ENCODE results near the gene CYFIP1. TPM values are rescaled to one million over a fixed set of nuclear protein-coding genes. Genes with fewer than 3 reads are reported as not detected.

Gene CYFIP1
- total RNA-seq, 2 donors from 2014 or later = 13.5 to 19.2 TPM

- no peak for ATAC-seq (replicated peaks in 1 of 2)
- DNase-seq = no peak
- peaks cover 8% of the 10 kb centered on the region for H3K4me1 Mint-ChIP-seq (ENCODE audit: low read depth)
- no peak overlapping the region for H3K4me3 Mint-ChIP-seq
- H3K27me3 Mint-ChIP-seq (ENCODE audit: low read depth) = no peaks in the 10 kb centered on the region
- H3K27ac Mint-ChIP-seq = no peak overlapping the region
- H3K36me3 Mint-ChIP-seq (ENCODE audit: insufficient read depth in 2 of 2) = peaks cover 2 to 4% of the 10 kb centered on the region in 2 donors
- no peaks in the 10 kb centered on the region for H3K9me3 Mint-ChIP-seq
Measured at GRCh38 chr15:22902046-22902445, 78.1 kb downstream of the CYFIP1 start.

- H3K9me3 Mint-ChIP-seq = no peaks in the 10 kb centered on the region
- peak; percentile 98 to 99 for ATAC-seq (replicated peaks in 1 of 2)
- DNase-seq = peak; percentile 65 to 73
- H3K4me3 Mint-ChIP-seq = no peak overlapping the region
- H3K36me3 Mint-ChIP-seq (ENCODE audit: insufficient read depth in 2 of 2) = peaks cover 2 to 4% of the 10 kb centered on the region in 2 donors
- H3K4me1 Mint-ChIP-seq (ENCODE audit: low read depth) = peaks cover 16% of the 10 kb centered on the region
- H3K27ac Mint-ChIP-seq = peak overlapping the region; percentile 25
- no peaks in the 10 kb centered on the region for H3K27me3 Mint-ChIP-seq (ENCODE audit: low read depth)
Measured at GRCh38 chr15:22895465-22896190, 84.5 kb downstream of the CYFIP1 start.

- H3K4me1 Mint-ChIP-seq (ENCODE audit: low read depth) = peaks cover 10% of the 10 kb centered on the region
- no peaks in the 10 kb centered on the region for H3K36me3 Mint-ChIP-seq (ENCODE audit: insufficient read depth in 2 of 2)
- H3K4me3 Mint-ChIP-seq = no peak overlapping the region
- no peaks in the 10 kb centered on the region for H3K27me3 Mint-ChIP-seq (ENCODE audit: low read depth)
- no peak for DNase-seq
- ATAC-seq (replicated peaks in 1 of 2) = no peak
- no peaks in the 10 kb centered on the region for H3K9me3 Mint-ChIP-seq
- H3K27ac Mint-ChIP-seq = no peak overlapping the region
Measured at GRCh38 chr15:22893881-22894280, 86.3 kb downstream of the CYFIP1 start.

GRCh38 chr15:22893081-22893480, 87.1 kb downstream of the CYFIP1 start:
- Mint-ChIP-seq H3K27me3 (ENCODE audit: low read depth) (no peaks in the 10 kb centered on the region), H3K36me3 (ENCODE audit: insufficient read depth in 2 of 2) (no peaks in the 10 kb centered on the region), H3K4me3 (no peak overlapping the region), H3K27ac (no peak overlapping the region), H3K4me1 (ENCODE audit: low read depth) (peaks cover 8% of the 10 kb centered on the region), H3K9me3 (no peaks in the 10 kb centered on the region)
- no peak for ATAC-seq (replicated peaks in 1 of 2)
- no peak for DNase-seq

DNA sequence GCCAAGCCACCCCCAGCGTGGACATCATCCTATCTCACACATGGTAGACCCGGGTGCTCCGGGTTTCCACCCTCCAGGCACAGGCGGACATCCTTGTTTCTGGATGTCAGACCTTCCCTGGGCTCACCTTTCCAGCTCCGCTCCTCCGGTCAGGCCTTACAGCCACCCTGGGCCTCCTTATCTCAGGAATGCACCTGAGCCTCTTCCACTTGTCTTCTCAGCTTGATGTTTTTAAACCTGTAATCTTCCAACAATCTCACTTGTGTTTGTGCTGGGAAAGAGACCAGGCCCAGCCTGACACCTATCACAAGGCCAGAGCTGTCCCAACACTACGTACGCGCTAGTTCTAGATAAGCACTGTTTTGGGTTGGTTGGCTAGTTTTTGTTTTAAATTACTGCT, 87.8 kb downstream of the CYFIP1 start:
- H3K27me3 Mint-ChIP-seq (ENCODE audit: low read depth) = no peaks in the 10 kb centered on the region
- H3K36me3 Mint-ChIP-seq (ENCODE audit: insufficient read depth in 2 of 2) = no peaks in the 10 kb centered on the region
- H3K27ac Mint-ChIP-seq = no peak overlapping the region
- ATAC-seq (replicated peaks in 1 of 2) (no peak), DNase-seq (no peak)
- no peaks in the 10 kb centered on the region for H3K9me3 Mint-ChIP-seq
- no peak overlapping the region for H3K4me3 Mint-ChIP-seq
- peaks cover 8% of the 10 kb centered on the region for H3K4me1 Mint-ChIP-seq (ENCODE audit: low read depth)

- H3K9me3 Mint-ChIP-seq = no peaks in the 10 kb centered on the region
- no peaks in the 10 kb centered on the region for H3K36me3 Mint-ChIP-seq (ENCODE audit: insufficient read depth in 2 of 2)
- no peak overlapping the region for H3K4me3 Mint-ChIP-seq
- ATAC-seq (replicated peaks in 1 of 2) = no peak
- no peaks in the 10 kb centered on the region for H3K27me3 Mint-ChIP-seq (ENCODE audit: low read depth)
- peaks cover 8% of the 10 kb centered on the region for H3K4me1 Mint-ChIP-seq (ENCODE audit: low read depth)
- H3K27ac Mint-ChIP-seq = no peak overlapping the region
- no peak for DNase-seq
Measured at GRCh38 chr15:22891426-22892210, 88.5 kb downstream of the CYFIP1 start.

GRCh38 chr15:22890296-22890695, 89.9 kb downstream of the CYFIP1 start:
- Mint-ChIP-seq H3K9me3 (no peaks in the 10 kb centered on the region), H3K4me3 (no peak overlapping the region), H3K4me1 (ENCODE audit: low read depth) (peaks cover 2% of the 10 kb centered on the region), H3K36me3 (ENCODE audit: insufficient read depth in 2 of 2) (no peaks in the 10 kb centered on the region), H3K27me3 (ENCODE audit: low read depth) (no peaks in the 10 kb centered on the region), H3K27ac (no peak overlapping the region)
- ATAC-seq (replicated peaks in 1 of 2) (no peak), DNase-seq (no peak)

- no peak overlapping the region for H3K27ac Mint-ChIP-seq
Measured at GRCh38 chr15:22889146-22889818, 90.9 kb downstream of the CYFIP1 start.

DNA sequence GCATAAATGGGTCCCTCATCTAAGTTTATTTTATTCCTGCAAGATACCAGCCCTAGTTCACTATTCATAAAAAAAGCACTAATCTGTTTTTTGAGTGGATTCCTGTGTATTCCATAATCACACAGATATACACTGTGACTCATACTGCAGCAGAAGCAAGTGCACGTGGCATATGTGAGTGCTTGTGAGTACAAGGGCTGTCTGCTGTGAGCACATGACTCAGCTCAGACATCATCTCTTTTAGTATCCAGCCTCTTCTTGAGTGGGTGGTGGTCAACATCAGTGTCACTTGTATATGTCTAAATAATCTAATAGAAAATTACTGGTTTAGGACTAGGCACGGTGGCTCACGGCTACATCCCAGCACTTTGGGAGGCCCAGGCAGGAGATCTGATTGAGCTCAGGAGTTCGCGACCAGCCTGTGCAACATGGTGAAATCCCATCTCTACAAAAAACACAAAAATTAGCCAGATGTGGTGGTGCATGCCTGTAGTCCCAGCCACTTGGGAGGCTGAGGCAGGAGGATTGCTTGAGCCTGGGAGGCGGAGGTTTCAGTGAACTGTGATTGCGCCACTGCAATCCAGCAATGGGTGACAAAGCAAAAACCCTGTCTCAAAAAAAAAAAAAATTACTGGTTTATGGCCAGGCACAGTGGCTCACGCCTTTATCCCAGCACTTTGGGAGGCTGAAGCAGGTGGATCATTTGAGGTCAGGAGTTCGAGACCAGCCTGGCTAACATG, 91.9 kb downstream of the CYFIP1 start:
- Mint-ChIP-seq H3K27me3 (ENCODE audit: low read depth) (no peaks in the 10 kb centered on the region), H3K36me3 (ENCODE audit: insufficient read depth in 2 of 2) (no peaks in the 10 kb centered on the region), H3K27ac (no peak overlapping the region), H3K4me3 (no peak overlapping the region), H3K9me3 (no peaks in the 10 kb centered on the region), H3K4me1 (ENCODE audit: low read depth) (no peaks in the 10 kb centered on the region)
- ATAC-seq (replicated peaks in 1 of 2) (no peak), DNase-seq (no peak)

More at GRCh38 chr15:22889146-22889818, 90.9 kb downstream of the CYFIP1 start:
- no peak for ATAC-seq (replicated peaks in 1 of 2)
- no peak for DNase-seq
- H3K9me3 Mint-ChIP-seq = no peaks in the 10 kb centered on the region
- H3K4me3 Mint-ChIP-seq = no peak overlapping the region
- no peaks in the 10 kb centered on the region for H3K36me3 Mint-ChIP-seq (ENCODE audit: insufficient read depth in 2 of 2)
- no peaks in the 10 kb centered on the region for H3K4me1 Mint-ChIP-seq (ENCODE audit: low read depth)
- no peaks in the 10 kb centered on the region for H3K27me3 Mint-ChIP-seq (ENCODE audit: low read depth)

DNA sequence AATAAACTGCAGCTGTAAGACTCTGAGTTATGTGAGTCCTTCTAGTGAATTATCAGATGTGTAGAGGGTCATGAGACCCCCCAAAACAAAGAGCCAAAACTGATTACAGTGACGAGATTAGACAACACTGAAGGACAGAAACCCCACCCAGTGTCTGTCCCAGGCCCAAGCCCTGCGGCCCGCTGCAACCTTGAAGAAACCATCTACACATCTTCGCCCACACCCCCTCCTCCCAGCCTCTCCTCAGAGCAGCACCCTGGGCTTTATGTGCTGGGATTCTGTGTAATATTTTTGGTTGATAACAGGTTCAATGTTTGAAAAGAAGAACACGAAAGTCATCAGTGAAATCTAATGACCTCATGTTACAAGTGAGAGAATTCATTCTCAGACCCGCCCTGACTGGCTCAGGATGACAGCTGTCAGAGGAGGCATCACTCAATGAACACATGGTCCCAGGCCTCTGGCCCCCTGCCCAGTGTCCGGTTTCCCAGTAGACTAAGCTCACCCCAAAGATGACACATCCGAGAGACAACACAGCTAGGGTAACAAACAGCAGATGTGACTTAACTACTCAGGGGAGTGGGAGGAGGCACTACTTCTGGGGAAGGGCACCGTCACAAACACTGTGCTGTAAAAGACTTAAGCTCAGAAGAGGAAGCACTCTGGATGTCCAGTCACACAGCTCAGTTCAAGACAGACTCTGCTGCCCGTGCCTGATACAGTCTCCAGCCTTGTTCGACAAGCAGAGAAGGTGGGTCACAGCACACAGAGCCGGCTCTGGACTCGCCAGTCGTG, 92.8 kb downstream of the CYFIP1 start:
- Mint-ChIP-seq H3K27ac (no peak overlapping the region), H3K9me3 (no peaks in the 10 kb centered on the region)
- ATAC-seq (replicated peaks in 1 of 2) = no peak

GRCh38 chr15:22885120-22885519, 95.0 kb downstream of the CYFIP1 start:
- H3K9me3 Mint-ChIP-seq = no peaks in the 10 kb centered on the region
- no peaks in the 10 kb centered on the region for H3K36me3 Mint-ChIP-seq (ENCODE audit: insufficient read depth in 2 of 2)
- H3K27ac Mint-ChIP-seq = no peak overlapping the region
- ATAC-seq (replicated peaks in 1 of 2) (no peak), DNase-seq (no peak)
- H3K27me3 Mint-ChIP-seq (ENCODE audit: low read depth) = no peaks in the 10 kb centered on the region
- no peak overlapping the region for H3K4me3 Mint-ChIP-seq
- H3K4me1 Mint-ChIP-seq (ENCODE audit: low read depth) = no peaks in the 10 kb centered on the region

More for the DNA sequence above, 92.8 kb downstream of the CYFIP1 start:
- Mint-ChIP-seq H3K4me3 (no peak overlapping the region), H3K4me1 (ENCODE audit: low read depth) (no peaks in the 10 kb centered on the region), H3K27me3 (ENCODE audit: low read depth) (no peaks in the 10 kb centered on the region), H3K36me3 (ENCODE audit: insufficient read depth in 2 of 2) (no peaks in the 10 kb centered on the region)
- no peak for DNase-seq

GRCh38 chr15:22884344-22884743, 95.8 kb downstream of the CYFIP1 start:
- ATAC-seq (replicated peaks in 1 of 2) = no peak
- no peak overlapping the region for H3K4me3 Mint-ChIP-seq
- H3K9me3 Mint-ChIP-seq = no peaks in the 10 kb centered on the region
- no peaks in the 10 kb centered on the region for H3K27me3 Mint-ChIP-seq (ENCODE audit: low read depth)
- no peaks in the 10 kb centered on the region for H3K36me3 Mint-ChIP-seq (ENCODE audit: insufficient read depth in 2 of 2)
- DNase-seq = peak in 1 of 2 donors; percentile 5
- no peak overlapping the region for H3K27ac Mint-ChIP-seq
- H3K4me1 Mint-ChIP-seq (ENCODE audit: low read depth) = no peaks in the 10 kb centered on the region

Measured in activated T-cell treated with anti-CD3 and anti-CD28 coated beads, Interleukin-2, amount 50 U/mL, for 72 hours (primary cell).